Measurements from ENCODE around the gene GOSR2. TPM values are rescaled to one million over a fixed set of nuclear protein-coding genes. Genes with fewer than 3 reads are reported as not detected.

The GOSR2 gene
- total RNA-seq, 1 experiment from 2014 or later = 53.5 TPM

- H3K79me1 ChIP-seq (ENCODE audit: insufficient read depth, low read depth, low read length, poor library complexity, severe bottlenecking) = no peaks in the 10 kb centered on the region
- no peak overlapping the region for H2BK20ac ChIP-seq (ENCODE audit: low read depth, low read length, poor library complexity, severe bottlenecking)
- H2AFZ ChIP-seq (ENCODE audit: low read length) = no peak overlapping the region
- H3K14ac ChIP-seq (ENCODE audit: insufficient read depth, low read length) = no peak overlapping the region
- peaks cover 14 to 20% of the 10 kb centered on the region in 2 experiments for H3K4me1 Mint-ChIP-seq
- no peaks in the 10 kb centered on the region for H3K27me3 ChIP-seq (ENCODE audit: insufficient read depth, low read length)
- no peaks in the 10 kb centered on the region for H3K9me3 Mint-ChIP-seq
- H4K8ac ChIP-seq (replicated peaks; ENCODE audit: insufficient read length, low read depth, low read length) = no peak overlapping the region
- no peak overlapping the region for H3K18ac ChIP-seq (ENCODE audit: insufficient read length, low read depth, low read length)
- no peak overlapping the region for H4K91ac ChIP-seq (ENCODE audit: insufficient read length, low read depth, low read length)
- no peak overlapping the region for H3K4me3 Mint-ChIP-seq
- no CpG with 5 or more reads among the region's 6 CpGs for WGBS (ENCODE audit: extremely low coverage, insufficient read length, low lambda C conversion rate)
- H3K27ac Mint-ChIP-seq = no peak overlapping the region
- H3K23ac ChIP-seq (ENCODE audit: insufficient read length, low read depth, low read length) = no peak overlapping the region
- no peak overlapping the region for H2BK120ac ChIP-seq (ENCODE audit: low read depth, low read length, poor library complexity, severe bottlenecking)
- no peak overlapping the region for H3T11ph ChIP-seq (ENCODE audit: low read length)
- H3K27me3 Mint-ChIP-seq (ENCODE audit: low read depth) = peaks cover 11% of the 10 kb centered on the region
- H3K27ac ChIP-seq (ENCODE audit: insufficient read length, low read depth, low read length) = no peak overlapping the region
- H4K20me1 ChIP-seq (ENCODE audit: control insufficient read depth, insufficient read depth, insufficient read length) = peaks cover 2% of the 10 kb centered on the region
- H2AK5ac ChIP-seq (ENCODE audit: insufficient read length, low read length) = no peak overlapping the region
- H2BK12ac ChIP-seq (ENCODE audit: insufficient read length, low read depth, low read length) = no peak overlapping the region
- no peaks in the 10 kb centered on the region for H3K36me3 Mint-ChIP-seq (ENCODE audit: insufficient read depth in 1 of 3, low read depth in 3 of 3)
- no peaks in the 10 kb centered on the region for H3K9me3 ChIP-seq (ENCODE audit: control insufficient read depth, low read depth, low read length)
- no peak overlapping the region for H4K5ac ChIP-seq (ENCODE audit: insufficient read length, low read depth, low read length)
- H3K4me2 ChIP-seq (ENCODE audit: insufficient read depth, insufficient read length, low read length) = no peak overlapping the region
- H3K4me1 ChIP-seq (ENCODE audit: insufficient read depth, low read length) = no peaks in the 10 kb centered on the region
- no peaks in the 10 kb centered on the region for H3K23me2 ChIP-seq (ENCODE audit: insufficient read length, low read depth, low read length, poor library complexity, severe bottlenecking)
- no peak for TF ChIP-seq CTCF (conservative IDR thresholded peaks at IDR 0.05)
- no peak for DNase-seq
- H3K4ac ChIP-seq (ENCODE audit: low read depth, low read length) = no peak overlapping the region
- H3K79me2 ChIP-seq (ENCODE audit: insufficient read depth, low read length) = no peaks in the 10 kb centered on the region
- no peak overlapping the region for H3K56ac ChIP-seq (ENCODE audit: insufficient read length, low read depth, low read length)
- H2BK5ac ChIP-seq (ENCODE audit: insufficient read length, low read length) = no peak overlapping the region
- no peak overlapping the region for H2BK15ac ChIP-seq (ENCODE audit: low read depth, low read length)
- H3K9ac ChIP-seq (ENCODE audit: extremely low read depth, insufficient read length, low read length) = no peak overlapping the region
These were observed 32.3 kb upstream of the GOSR2 start for GRCh38 chr17:46890638-46891037.

Data from H9 (cell line).